ELR (cell line): ENCODE measurements around the gene CCR2.
"Not testable (repeated sequence)": the region's sequence is repeated elsewhere in the genome, so short reads cannot be mapped to it uniquely, and the experiment has no call there.

Experiments used
- DNase-seq: peaks from one replicate; pipeline ENCODE4 v3.0.0-alpha.2; 2015; ENCODE audit warnings: low read depth

Gene CCR2

GRCh38 chr3:46380471-46381221 lies 26.7 kb downstream of the CCR2 start:
- no peak for DNase-seq

- DNase-seq: no peak
These were observed 27.7 kb downstream of the CCR2 start for GRCh38 chr3:46381625-46382024.

GRCh38 chr3:46383211-46383950 lies 29.5 kb downstream of the CCR2 start:
- no peak for DNase-seq

- DNase-seq: no peak
These were observed 30.0 kb downstream of the CCR2 start for GRCh38 chr3:46383951-46384330.

- peak; percentile 87 for DNase-seq
These were observed 32.3 kb downstream of the CCR2 start for GRCh38 chr3:46386205-46386604.

GRCh38 chr3:46388847-46389246 lies 34.9 kb downstream of the CCR2 start:
- DNase-seq: not testable (repeated sequence)

GRCh38 chr3:46389306-46389705 lies 35.4 kb downstream of the CCR2 start:
- DNase-seq: no peak

GRCh38 chr3:46391526-46391925 lies 37.6 kb downstream of the CCR2 start:
- DNase-seq: not testable (repeated sequence)

- no peak for DNase-seq
These were observed 39.1 kb downstream of the CCR2 start for GRCh38 chr3:46393011-46393410.

GRCh38 chr3:46393554-46394434 lies 39.9 kb downstream of the CCR2 start:
- peak; percentile 61 for DNase-seq

GRCh38 chr3:46395210-46395661 lies 41.3 kb downstream of the CCR2 start:
- DNase-seq: peak; percentile 43

GRCh38 chr3:46395766-46396530 lies 42.0 kb downstream of the CCR2 start:
- no peak for DNase-seq

GRCh38 chr3:46397111-46397510 lies 43.2 kb downstream of the CCR2 start:
- no peak for DNase-seq

GRCh38 chr3:46398186-46398955 lies 44.5 kb downstream of the CCR2 start:
- no peak for DNase-seq

GRCh38 chr3:46399098-46399497 lies 45.2 kb downstream of the CCR2 start:
- no peak for DNase-seq

- DNase-seq: peak; percentile 63
These were observed 45.6 kb downstream of the CCR2 start for GRCh38 chr3:46399557-46399956.

- peak; percentile 65 for DNase-seq
These were observed 46.3 kb downstream of the CCR2 start for GRCh38 chr3:46400000-46400734.

GRCh38 chr3:46400846-46401245 lies 46.9 kb downstream of the CCR2 start:
- no peak for DNase-seq

- DNase-seq: no peak
These were observed 47.7 kb downstream of the CCR2 start for GRCh38 chr3:46401579-46401978.

- not testable (repeated sequence) for DNase-seq
These were observed 49.0 kb downstream of the CCR2 start for GRCh38 chr3:46402902-46403301.
